ENCODE data around the gene SHC2.
"Not testable (repeated sequence)": the region's sequence is repeated elsewhere in the genome, so short reads cannot be mapped to it uniquely, and the experiment has no call there.

Gene SHC2

DNA sequence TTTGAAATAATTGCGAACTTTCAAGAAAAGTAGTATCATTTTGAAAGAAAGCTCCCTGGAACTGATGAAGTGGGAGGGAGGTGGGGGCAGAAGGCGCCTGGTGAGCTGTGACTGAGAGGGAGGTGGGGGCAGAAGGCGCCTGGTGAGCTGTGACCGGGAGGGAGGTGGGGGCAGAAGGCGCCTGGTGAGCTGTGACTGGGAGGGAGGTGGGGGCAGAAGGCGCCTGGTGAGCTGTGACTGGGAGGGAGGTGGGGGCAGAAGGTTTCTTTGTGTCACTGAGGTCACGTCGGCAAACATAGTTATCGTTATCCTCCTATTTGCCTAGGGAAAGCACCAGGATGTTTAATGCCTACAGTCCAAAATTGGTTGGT, 76.0 kb downstream of the SHC2 start:
- DNase-seq: no peak
- in situ Hi-C loops (cut with MboI; ENCODE audit: low pct_unique_long_range_greater_than_20kb, low sequenced_read_pairs): no loop called here

DNA sequence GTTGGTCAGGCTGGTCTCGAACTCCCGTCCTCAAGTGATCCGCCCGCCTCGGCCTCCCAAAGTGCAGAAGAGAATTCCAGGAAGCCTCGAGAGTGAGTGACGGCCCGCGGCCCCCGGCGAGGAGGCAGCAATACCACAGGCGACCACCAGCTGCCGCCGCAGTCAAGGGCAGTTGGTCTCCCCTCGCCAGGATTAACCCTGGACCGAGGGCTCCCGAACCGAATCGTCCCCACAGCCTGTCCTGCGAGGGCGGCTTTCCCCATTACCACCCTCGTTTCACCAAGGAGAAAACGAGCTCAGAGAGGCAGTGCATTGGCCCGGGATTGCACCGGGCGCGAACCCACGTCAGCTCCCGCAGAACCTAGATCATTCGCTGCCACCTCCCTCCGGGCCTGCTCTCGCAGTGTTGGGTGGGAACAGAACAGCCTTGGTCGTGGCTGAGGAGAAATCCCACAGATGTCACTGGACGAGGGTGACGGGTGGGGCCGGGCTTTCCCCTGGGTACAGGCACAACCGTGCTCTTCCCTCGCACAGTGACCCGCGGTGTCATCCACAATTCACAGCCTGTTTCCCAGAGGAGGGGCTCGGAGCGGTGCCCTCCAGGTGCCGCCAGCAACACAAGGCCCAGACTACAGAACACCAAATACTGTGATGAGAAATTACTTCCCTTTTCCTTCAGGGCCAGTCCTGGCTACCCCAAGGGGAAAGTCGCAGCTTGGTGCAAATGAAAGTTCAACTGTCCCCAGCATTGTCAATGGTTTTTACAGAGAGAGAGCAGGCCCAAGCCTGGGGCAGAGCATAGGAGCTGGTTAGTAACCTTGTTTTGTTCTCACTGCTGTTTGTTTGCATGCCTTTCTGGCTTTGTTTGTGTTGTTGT, 76.7 kb downstream of the SHC2 start:
- in situ Hi-C loops (cut with MboI; ENCODE audit: low pct_unique_long_range_greater_than_20kb, low sequenced_read_pairs): no loop called here
- no peak for DNase-seq

DNA sequence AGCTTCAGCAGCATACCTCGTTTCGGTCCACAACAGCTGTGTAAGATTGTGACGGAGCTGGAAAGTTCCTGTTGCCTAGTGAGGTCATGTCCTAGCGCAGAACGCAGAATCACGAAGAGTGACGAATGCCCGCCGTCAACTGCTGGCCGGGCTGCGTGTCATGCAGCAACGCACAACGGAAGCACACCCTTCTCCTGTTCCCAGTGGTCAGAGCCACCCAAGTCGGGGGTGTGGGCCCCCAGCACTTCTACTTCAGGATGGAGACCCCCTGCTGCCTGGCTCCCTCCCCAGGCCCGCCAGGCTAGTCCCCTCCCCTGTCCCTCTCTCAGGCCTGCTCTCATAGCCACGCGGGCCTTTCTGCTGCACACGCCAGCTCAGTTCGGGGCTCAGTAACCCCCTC, 77.8 kb downstream of the SHC2 start:
- in situ Hi-C loops (cut with MboI; ENCODE audit: low pct_unique_long_range_greater_than_20kb, low sequenced_read_pairs): no loop called here
- no peak for DNase-seq

DNA sequence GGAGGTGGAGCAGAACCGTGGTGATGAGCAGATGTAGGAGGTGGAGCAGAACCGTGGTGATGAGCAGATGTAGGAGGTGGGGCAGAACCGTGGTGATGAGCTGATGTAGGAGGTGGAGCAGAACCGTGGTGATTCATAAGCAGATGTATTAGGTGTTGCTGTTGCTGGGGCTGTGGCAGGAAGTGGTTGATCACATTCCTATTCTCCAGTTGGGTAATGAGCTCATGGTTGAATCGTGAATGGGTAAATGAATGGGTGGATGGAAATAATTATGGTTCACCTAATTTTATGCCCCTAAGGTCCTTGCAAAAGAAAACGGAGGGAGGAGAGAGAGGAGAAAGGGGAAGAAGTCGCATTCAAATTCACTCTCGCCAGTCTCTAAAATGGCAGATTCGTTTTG, 78.3 kb downstream of the SHC2 start:
- peak; percentile 11 for DNase-seq
- in situ Hi-C loops (cut with MboI; ENCODE audit: low pct_unique_long_range_greater_than_20kb, low sequenced_read_pairs): not testable (repeated sequence)

DNA sequence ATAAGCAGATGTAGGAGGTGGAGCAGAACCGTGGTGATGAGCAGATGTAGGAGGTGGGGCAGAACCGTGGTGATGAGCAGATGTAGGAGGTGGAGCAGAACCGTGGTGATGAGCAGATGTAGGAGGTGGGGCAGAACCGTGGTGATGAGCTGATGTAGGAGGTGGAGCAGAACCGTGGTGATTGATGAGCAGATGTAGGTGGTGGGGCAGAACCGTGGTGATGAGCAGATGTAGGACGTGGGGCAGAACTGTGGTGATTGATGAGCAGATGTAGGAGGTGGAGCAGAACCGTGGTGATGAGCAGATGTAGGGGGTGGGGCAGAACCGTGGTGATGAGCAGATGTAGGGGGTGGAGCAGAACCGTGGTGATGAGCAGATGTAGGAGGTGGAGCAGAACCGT, 78.9 kb downstream of the SHC2 start:
- in situ Hi-C loops (cut with MboI; ENCODE audit: low pct_unique_long_range_greater_than_20kb, low sequenced_read_pairs); DNase-seq: not testable (repeated sequence)

DNA sequence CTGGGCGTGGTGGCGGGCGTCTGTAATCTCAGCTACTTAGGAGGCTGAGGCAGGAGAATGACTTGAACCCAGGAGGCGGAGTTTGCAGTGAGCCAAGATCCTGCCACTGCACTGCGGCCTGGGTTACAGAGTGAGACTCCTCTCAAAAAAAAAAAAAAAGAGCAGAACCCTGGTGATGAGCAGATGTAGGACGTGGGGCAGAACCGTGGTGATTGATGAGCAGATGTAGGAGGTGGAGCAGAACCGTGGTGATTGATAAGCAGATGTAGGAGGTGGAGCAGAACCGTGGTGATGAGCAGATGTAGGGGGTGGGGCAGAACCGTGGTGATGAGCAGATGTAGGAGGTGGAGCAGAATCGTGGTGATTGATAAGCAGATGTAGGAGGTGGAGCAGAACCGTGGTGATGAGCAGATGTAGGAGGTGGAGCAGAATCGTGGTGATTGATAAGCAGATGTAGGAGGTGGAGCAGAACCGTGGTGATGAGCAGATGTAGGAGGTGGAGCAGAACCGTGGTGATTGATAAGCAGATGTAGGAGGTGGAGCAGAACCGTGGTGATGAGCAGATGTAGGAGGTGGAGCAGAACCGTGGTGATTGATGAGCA, 80.1 kb downstream of the SHC2 start:
- in situ Hi-C loops (cut with MboI; ENCODE audit: low pct_unique_long_range_greater_than_20kb, low sequenced_read_pairs): not testable (repeated sequence)

DNA sequence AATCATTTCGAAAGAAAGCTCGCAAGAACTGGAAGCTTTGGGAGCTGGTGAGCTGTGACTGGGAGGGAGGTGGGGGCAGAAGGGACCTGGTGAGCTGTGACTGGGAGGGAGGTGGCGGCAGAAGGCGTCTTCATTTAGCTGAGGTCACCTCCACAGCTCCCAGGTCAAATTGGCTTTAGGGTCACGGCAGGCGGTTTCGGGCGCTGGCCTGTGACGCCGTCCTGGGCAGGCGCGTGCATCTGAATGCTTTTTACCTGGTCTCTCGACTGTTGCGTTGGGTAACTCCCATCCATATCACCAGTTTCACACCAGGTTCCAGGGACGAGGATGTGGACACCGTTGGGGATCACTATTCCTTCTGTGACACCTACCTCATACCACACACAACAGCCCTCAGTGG, 81.0 kb downstream of the SHC2 start:
- no peak for DNase-seq
- in situ Hi-C loops (cut with MboI; ENCODE audit: low pct_unique_long_range_greater_than_20kb, low sequenced_read_pairs): no loop called here

More for the DNA sequence above, 80.1 kb downstream of the SHC2 start:
- DNase-seq: not testable (repeated sequence)

DNA sequence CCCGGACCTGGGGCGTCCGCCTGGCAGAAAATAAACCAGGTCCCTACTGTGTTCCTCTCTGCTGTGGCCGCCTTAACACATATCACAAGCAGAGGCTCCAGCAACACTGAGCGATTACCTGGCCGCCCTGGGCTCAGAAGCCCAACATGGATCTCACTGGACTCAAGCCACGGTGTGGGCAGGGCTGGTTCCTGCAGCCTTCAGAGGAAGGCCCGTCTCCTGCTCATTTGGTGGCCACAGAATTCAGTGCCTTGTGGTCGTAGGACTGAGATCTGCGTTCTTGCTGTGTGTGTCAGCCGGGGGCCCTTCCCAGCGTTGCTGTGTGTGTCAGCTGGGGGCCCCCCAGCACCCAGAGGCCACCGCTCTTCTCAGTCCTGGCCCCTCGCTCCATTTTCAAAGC, 82.1 kb downstream of the SHC2 start:
- in situ Hi-C loops (cut with MboI; ENCODE audit: low pct_unique_long_range_greater_than_20kb, low sequenced_read_pairs): no loop called here
- no peak for DNase-seq

DNA sequence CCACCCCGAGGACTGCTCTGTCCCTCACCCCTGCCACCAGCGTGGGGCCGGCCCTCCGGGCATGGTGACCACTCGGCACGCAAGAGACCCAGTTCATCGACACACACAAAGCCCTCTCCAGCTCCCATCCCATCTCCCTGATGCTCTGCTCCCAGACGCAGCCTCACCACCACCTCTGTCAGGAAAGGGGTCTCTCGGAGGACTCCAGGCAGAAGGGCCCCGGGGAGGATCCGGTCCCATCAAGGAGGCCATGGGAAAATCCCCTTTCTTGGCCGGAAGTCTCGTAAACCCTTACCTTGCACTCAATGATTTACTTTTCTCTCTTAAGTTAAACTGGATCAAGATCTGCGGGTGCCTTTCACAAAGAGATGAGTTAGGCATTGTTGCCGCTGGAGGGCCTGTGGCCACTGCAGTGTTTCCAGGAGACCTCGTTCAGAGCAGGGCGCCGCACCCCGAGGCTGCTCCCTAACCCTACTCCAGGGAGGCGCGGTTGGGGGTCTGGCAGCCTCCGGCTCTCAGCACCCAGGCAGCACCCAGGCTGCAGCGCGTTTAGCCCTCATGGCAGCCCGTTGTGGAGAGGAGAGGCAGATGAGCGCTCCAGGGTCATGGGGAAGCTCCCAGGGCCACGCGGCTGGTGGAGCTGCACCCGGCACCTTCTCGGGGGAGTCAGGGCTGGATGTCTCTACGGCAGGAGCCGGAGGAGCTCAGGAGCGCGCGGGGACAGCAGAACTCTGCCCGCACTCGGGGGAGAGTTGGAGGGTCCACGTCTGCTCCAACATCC, 82.8 kb downstream of the SHC2 start:
- in situ Hi-C loops (cut with MboI; ENCODE audit: low pct_unique_long_range_greater_than_20kb, low sequenced_read_pairs): no loop called here
- no peak for DNase-seq

DNA sequence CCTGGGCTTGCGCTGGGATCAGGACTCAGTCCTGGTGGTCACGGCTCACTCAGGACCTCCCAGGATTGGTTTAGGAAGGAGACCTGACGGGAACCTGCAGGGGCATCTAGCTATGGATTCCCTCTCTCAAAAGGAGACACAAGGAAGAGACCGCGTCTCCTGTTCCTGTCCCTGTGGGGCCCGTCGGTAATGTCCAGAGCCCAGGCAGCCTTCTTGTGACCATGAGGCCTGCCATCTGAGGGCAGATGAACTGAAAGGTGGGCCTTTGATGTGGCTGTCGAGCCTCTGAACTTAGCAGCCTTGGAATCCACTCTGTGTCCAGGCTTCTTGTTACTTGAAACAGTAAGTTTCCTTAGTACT, 84.7 kb downstream of the SHC2 start:
- in situ Hi-C loops (cut with MboI; ENCODE audit: low pct_unique_long_range_greater_than_20kb, low sequenced_read_pairs): no loop called here

DNA sequence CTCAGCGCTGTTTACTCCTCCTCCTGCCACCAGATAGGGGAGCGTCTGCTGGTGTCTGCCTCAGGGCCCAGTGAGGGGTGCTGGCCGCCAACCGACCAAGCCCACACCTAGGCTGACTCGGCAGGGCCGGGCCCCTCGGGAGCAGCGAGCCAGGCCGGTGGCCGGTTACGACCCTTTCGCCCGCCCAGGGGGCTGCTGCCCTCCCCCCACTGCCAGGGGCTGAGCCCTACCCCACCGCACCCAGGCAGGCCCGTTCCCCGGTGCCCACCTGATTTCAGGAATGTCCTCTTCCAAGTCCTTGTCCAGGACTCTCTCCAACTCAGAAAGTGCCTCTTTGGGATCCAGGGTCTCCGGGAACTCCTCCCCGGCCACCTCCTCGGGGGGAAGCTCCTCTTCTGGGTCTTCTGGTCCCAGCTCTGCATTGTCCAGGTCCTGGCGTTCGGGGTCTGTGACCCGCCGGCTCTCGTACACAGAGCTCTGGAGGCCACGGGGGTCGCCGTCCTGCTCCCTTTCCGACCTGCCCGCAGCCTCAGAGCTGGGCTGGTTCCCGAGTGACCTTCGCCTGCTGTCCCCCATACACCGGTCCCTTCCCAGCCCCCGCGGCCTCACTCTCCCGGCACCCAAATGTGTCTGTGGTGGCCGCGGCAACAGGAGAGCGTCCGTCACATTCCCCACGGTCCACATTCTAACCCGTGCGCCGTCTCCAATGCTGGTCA, 85.3 kb downstream of the SHC2 start:
- no peak for DNase-seq
- in situ Hi-C loops (cut with MboI; ENCODE audit: low pct_unique_long_range_greater_than_20kb, low sequenced_read_pairs): no loop called here

More for the DNA sequence above, 84.7 kb downstream of the SHC2 start:
- DNase-seq: no peak

DNA sequence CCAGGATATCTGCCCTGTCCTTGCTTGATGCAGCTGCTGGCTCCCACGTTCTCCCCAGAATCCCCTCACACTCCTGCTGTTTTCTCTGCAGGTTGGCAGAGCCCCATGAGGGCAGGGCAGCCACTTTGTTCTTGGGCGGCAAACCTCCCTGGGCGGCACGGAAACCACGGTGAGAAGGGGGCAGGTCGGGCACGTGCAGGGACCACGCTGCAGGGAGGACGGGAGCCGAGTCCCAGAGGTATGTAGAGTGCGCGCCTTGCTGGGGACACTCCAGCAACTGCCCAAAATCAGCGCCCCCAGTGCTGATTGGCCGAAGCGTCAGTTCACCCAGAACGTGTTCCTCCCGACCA, 86.0 kb downstream of the SHC2 start:
- in situ Hi-C loops (cut with MboI; ENCODE audit: low pct_unique_long_range_greater_than_20kb, low sequenced_read_pairs): no loop called here
- no peak for DNase-seq

DNA sequence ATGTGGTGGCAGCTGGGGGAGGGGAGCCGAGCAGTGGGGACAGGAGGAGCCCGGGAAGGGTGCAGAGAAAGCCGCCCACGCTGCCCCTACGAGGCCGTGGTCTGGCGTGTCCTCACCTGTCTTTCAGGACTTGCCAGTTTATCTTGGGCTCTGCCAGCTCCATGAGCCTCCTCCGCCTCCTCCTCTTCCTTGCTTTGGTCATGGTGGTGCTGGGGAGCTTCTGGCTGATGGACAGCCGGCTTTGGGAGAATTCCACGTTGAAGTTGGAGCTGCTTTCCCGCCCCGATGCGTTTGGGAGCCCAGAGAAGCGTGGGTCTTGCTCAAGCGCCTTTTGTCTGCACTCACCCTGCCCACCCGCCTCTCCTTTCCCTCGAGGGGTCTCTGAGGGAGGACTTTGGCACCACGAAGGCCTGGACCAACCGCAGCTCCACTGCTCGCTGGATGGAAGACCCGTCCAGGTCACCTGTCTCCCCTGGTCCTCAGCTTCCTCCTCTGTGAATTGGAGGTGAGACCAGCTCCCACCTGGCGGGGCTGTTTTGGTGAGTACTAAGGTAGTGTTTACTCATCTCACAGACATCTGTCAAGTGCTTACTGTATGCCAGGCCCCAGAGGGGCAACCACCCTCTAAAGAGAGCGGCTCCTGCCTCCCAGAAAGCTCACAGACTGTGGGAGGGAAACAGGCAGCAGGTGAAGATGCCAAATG, 86.5 kb downstream of the SHC2 start:
- DNase-seq: no peak
- in situ Hi-C loops (cut with MboI; ENCODE audit: low pct_unique_long_range_greater_than_20kb, low sequenced_read_pairs): no loop called here

DNA sequence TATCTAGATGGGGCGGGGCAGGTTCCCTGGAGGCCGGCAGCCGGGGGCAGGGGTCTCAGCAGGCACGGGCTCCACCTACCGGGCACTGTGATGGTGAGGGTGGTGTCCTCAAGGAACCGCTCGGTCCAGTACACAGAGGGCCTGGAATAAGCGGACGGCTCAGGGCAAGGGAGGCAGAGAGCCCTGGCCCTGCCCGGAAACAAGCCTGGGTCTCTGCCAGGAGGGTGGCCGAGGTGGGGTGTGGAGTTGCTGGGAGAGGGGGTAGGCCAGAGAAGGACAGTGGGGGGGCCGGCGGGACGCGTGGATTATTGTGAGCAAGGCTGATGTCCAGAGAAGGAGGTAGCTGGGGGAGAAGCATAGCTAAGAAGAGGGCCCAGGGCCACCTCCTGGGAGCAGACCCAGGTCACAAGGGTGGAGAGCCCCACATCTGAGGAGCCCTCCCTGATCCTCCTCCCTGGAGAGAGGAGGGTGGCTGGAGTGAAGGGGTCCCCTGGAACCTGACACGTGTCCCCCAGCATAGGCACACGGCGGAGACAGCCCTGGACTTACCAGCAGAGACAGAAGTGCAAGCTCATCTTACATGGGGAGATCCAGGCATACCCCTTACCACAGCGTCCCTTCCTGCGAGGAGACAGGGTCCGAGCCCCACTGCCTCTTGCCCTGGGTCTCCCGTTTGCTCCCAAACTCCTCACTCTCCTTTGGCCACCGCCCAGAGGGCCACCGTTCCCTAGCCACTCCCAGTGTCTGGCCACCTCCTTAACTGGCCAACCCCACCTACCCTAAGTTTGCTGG, 87.2 kb downstream of the SHC2 start:
- no peak for DNase-seq
- in situ Hi-C loops (cut with MboI; ENCODE audit: low pct_unique_long_range_greater_than_20kb, low sequenced_read_pairs): no loop called here

DNA sequence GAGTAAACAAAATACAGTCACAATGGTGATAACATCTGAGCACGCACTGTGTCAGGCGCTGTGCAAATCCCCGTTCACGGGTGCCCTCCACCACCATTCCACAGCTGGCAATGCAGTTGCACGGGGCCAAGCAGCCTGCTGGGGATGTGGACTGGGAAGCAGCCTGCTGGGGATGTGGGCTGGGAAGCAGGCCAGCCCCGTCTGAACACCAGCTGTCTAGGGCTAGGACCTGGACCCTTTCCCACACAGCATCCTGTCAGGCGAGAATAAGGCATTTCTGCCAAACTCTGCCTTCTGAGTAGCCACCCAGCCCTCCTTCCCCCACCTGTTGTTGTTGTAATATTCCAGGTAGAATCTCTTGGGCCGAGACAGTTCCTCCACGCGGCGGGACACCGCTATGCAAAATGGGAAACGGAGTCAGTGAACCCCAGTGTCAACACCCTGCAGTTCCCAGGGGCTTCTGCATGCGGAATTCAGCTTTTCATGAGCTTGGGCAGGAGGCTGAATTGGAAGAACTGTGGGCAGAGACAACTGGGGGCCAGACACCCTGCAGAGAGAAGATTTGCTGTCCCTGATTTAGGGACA, 88.4 kb downstream of the SHC2 start:
- in situ Hi-C loops (cut with MboI; ENCODE audit: low pct_unique_long_range_greater_than_20kb, low sequenced_read_pairs): no loop called here
- DNase-seq: no peak

DNA sequence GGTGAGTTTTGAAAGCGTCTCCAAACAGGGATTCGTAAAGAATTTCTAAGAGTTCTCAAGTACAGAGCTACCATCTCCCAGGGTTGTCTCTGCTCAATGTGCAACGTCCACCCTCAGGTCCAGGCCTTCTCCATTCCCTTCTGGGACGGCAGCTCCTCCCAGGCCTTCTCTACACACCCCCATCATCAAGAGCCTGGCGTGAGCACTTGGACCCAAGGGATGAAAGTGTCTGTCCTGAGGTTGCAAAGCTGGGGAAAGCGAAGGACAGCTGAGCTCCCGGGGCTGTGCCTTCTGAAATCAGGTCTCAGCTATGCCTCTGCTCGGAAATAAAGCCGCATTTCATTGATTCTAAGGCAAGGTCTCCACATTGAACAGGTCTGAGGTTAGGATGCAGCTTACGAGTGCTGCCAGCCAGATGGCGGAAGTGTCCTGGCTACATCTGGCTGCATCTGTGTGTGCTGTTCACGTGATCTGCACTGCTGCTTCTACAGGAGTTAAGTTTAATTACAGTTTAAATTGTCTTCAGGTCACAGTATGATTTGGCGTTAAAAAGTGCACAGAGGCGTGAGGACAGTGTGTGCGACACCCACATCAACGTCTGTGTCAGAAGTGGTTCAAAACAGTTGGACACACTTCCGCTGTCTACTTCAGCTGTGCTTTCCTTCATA, 89.2 kb downstream of the SHC2 start:
- peak; percentile 43 for DNase-seq

DNA sequence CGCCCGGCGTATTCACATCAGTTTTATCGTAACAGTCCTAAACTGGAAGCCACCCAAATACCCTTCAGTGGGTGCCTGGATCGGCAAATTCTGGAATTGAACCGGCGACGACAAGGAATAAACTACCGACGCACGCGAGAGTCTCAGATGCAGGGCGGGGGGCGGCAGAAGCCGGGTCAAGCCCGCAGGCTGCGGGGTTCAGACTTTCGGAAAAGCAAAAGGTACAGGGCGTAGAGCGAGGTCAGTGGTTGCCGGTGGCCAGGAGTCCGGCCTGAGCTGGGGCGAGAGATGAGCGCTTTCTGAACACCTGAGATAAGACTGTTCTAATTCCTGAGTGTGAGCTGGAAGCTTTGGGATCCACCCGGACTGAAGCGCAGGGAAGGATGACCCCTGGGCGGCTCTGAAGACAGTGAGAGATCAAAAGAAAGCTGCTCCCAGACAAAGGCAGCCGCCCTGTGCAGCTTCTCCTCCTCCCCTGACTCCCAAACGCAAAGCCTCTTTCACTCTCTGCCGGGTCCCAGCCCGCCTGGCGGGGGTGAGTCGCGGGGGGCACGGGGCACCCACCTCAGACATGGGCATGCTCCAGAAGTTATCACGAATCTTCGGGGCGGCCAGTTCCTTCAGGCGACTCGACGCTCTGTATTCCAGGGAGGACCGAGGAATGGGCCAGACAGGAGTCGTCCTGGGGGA, 90.0 kb downstream of the SHC2 start:
- in situ Hi-C loops (cut with MboI; ENCODE audit: low pct_unique_long_range_greater_than_20kb, low sequenced_read_pairs): no loop called here
- DNase-seq: no peak

More for the DNA sequence above, 89.2 kb downstream of the SHC2 start:
- in situ Hi-C loops (cut with MboI; ENCODE audit: low pct_unique_long_range_greater_than_20kb, low sequenced_read_pairs): no loop called here
